ENCODE measurements around the gene PRRC1. TPM values are rescaled to one million over a fixed set of nuclear protein-coding genes. Genes with fewer than 3 reads are reported as not detected.

Gene PRRC1
- total RNA-seq, 1 experiment from 2014 or later = 53.2 TPM

- TF ChIP-seq, protein P1, sequence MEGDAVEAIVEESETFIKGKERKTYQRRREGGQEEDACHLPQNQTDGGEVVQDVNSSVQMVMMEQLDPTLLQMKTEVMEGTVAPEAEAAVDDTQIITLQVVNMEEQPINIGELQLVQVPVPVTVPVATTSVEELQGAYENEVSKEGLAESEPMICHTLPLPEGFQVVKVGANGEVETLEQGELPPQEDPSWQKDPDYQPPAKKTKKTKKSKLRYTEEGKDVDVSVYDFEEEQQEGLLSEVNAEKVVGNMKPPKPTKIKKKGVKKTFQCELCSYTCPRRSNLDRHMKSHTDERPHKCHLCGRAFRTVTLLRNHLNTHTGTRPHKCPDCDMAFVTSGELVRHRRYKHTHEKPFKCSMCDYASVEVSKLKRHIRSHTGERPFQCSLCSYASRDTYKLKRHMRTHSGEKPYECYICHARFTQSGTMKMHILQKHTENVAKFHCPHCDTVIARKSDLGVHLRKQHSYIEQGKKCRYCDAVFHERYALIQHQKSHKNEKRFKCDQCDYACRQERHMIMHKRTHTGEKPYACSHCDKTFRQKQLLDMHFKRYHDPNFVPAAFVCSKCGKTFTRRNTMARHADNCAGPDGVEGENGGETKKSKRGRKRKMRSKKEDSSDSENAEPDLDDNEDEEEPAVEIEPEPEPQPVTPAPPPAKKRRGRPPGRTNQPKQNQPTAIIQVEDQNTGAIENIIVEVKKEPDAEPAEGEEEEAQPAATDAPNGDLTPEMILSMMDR (IDR thresholded peaks at IDR 0.05 in 2 of 3, conservative IDR thresholded peaks at IDR 0.05 in 1 of 3; ENCODE audit: borderline replicate concordance in 1 of 3, insufficient read depth in 1 of 3, low read depth in 2 of 3, low read length in 2 of 3) = no peak
- TF ChIP-seq CEBPB (IDR thresholded peaks at IDR 0.05; ENCODE audit: low read depth) (no peak), ZNF274 (IDR thresholded peaks at IDR 0.05; ENCODE audit: low read depth, low read length) (no peak), FOSL1 (IDR thresholded peaks at IDR 0.05; ENCODE audit: low read depth) (no peak)
These were observed at the start of gene PRRC1 (continued) for GRCh38 chr5:127517480-127518318.

DNA sequence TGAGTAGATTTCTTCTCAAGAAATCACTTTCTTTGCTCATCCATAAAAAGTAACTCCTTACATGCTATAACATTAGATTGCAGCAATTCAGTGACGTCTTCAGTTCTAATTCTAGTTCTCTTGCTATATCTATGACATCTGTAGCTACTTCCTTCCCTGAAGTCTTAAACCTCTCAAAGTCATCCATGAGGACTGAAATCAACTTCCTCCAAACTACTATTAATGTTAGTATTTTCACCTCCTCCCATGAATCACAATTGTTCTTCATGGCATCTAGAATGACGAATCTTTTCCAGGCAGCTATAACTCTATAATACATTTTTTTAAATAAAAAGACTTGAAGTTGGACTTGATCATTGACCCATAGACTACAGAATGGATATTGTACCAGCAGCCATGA lies 46.2 kb upstream of the PRRC1 start:
- H3K9me3 ChIP-seq (ENCODE audit: control insufficient read depth in 1 of 2, insufficient read depth in 1 of 2, low read depth in 1 of 2, low read length in 2 of 2) = no peaks in the 10 kb centered on the region
- POLR2A ChIA-PET = no interaction called here
- no peak overlapping the region for H3K4me2 ChIP-seq (ENCODE audit: low read length)
- CTCF ChIA-PET = interaction anchor here (2.7 kb wide), 1 partner anchor 22 kb away, joined by 13 read pairs; no protein-coding TSS in a partner anchor
- no TSS peak for BruUV-seq (replicated peaks)
- no peaks in the 10 kb centered on the region for H3K4me1 ChIP-seq (ENCODE audit: control insufficient read depth in 1 of 2, insufficient read depth in 2 of 2, low read length in 2 of 2)
- H3K9me2 ChIP-seq (ENCODE audit: insufficient read depth) = no peaks in the 10 kb centered on the region
- no peak overlapping the region for H3K27ac ChIP-seq (ENCODE audit: low read depth, low read length)
- no peak overlapping the region for H3K9ac ChIP-seq (ENCODE audit: low read length)
- no peak overlapping the region for H3K4me3 ChIP-seq (replicated peaks in 1 of 2; ENCODE audit: low read depth in 1 of 2, low read length in 2 of 2)
- RAD21 ChIA-PET (ENCODE audit: low non-redundant PET in 1 of 2, low total read pairs in 2 of 2, uncharacterized antibody in 2 of 2, unreplicated experiment in 2 of 2) = no interaction called here
- intact Hi-C loops (cut with micrococcal nuclease) = no loop called here
- DNase-seq (ENCODE audit: low read depth, low spot score) (no peak), ATAC-seq (no peak)
- no peaks in the 10 kb centered on the region for H3K36me3 ChIP-seq (ENCODE audit: control insufficient read depth in 1 of 2, insufficient read depth in 2 of 2, low read length in 2 of 2)
- TF ChIP-seq CEBPB (IDR thresholded peaks at IDR 0.05; ENCODE audit: low read depth) (no peak), EZH2 (IDR thresholded peaks at IDR 0.05) (no peak)
- no peaks in the 10 kb centered on the region for H3K79me2 ChIP-seq (ENCODE audit: insufficient read depth, low read length)
- H2AFZ ChIP-seq (ENCODE audit: low read depth, low read length, poor library complexity, severe bottlenecking) = no peak overlapping the region
- H3K27me3 ChIP-seq (ENCODE audit: insufficient read depth, low read length) = no peaks in the 10 kb centered on the region
- no peaks in the 10 kb centered on the region for H4K20me1 ChIP-seq (ENCODE audit: insufficient read depth)

Measured in HCT116 (cell line).